GM10266 (cell line): ENCODE measurements around the gene ZFPM1.

ENCODE experiments used
- DNase-seq: peaks from one replicate; pipeline ENCODE4 v3.0.0; 2012; ENCODE audit errors: extremely low spot score
- TF ChIP-seq, protein P1 (sequence below): IDR thresholded peaks from 2 replicates; pipeline ENCODE4 v1.5.1; 2012; ENCODE audit warnings: mild to moderate bottlenecking, low read depth; ENCODE audit not compliant: control insufficient read depth, insufficient read depth; ENCODE audit errors: missing control alignments

Gene ZFPM1

DNA sequence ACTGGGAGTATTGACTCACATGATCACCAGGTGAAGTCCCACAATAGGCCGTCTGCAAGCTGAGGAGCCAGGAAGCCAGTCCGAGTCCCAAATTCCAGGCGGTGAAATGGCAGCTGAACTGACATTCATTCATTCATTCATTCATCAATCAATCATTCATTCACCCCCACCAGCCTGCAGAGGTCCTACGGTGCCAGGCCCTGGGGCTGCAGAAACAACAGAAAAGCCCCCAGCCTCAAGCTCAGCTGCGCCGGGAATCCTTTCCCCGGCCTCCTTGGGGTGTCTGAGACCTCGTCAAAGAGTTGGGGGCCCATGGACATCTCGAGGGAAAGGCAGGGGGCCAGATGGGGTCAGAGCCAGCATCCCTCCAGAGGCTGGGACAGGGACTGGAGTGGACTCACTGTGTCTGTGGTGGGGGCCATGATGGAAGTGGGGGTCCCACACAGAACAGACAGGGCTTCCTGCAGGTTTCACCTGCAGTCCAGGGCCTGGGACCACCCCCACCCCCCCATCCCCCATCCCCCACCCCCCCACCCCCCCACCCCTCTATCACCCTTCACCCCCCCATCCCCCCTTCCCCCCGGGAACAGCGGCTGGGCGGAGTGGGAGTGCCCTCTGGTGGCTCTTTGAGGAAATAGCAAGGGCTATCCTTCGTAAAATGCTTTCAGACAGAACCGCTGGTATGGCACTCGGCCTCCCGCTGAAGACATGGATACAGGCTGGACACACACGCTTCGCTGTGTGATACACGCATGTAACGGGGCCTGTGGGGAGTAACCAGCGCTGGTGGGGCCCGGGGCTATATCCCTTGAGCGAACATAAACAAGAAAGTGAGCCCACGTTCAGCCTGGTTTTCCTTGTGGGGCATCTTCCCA lies 108.6 kb downstream of the ZFPM1 start:
- peak; percentile 80 for DNase-seq
- TF ChIP-seq, protein P1, sequence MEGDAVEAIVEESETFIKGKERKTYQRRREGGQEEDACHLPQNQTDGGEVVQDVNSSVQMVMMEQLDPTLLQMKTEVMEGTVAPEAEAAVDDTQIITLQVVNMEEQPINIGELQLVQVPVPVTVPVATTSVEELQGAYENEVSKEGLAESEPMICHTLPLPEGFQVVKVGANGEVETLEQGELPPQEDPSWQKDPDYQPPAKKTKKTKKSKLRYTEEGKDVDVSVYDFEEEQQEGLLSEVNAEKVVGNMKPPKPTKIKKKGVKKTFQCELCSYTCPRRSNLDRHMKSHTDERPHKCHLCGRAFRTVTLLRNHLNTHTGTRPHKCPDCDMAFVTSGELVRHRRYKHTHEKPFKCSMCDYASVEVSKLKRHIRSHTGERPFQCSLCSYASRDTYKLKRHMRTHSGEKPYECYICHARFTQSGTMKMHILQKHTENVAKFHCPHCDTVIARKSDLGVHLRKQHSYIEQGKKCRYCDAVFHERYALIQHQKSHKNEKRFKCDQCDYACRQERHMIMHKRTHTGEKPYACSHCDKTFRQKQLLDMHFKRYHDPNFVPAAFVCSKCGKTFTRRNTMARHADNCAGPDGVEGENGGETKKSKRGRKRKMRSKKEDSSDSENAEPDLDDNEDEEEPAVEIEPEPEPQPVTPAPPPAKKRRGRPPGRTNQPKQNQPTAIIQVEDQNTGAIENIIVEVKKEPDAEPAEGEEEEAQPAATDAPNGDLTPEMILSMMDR, result peak; percentile 78

DNA sequence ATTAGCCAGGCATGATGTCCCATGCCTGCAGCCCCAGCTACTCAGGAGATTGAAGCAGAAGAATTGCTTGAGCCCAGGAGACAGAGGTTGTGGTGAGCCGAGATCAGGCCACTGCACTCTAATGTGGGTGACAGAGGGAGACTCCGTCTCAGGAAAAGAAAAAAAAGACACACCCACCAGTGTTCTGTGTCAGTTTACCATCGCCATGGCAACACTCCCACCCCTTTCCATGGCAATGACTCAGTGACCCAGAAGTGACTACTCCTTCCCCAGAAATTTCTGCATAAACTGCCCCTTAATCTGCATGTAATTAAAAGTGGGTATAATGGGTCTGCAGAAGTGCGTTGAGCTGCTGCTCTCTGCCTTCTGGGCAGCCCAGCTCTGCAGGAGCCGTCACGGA lies 113.1 kb downstream of the ZFPM1 start:
- no peak for DNase-seq
- TF ChIP-seq, protein P1, result no peak

DNA sequence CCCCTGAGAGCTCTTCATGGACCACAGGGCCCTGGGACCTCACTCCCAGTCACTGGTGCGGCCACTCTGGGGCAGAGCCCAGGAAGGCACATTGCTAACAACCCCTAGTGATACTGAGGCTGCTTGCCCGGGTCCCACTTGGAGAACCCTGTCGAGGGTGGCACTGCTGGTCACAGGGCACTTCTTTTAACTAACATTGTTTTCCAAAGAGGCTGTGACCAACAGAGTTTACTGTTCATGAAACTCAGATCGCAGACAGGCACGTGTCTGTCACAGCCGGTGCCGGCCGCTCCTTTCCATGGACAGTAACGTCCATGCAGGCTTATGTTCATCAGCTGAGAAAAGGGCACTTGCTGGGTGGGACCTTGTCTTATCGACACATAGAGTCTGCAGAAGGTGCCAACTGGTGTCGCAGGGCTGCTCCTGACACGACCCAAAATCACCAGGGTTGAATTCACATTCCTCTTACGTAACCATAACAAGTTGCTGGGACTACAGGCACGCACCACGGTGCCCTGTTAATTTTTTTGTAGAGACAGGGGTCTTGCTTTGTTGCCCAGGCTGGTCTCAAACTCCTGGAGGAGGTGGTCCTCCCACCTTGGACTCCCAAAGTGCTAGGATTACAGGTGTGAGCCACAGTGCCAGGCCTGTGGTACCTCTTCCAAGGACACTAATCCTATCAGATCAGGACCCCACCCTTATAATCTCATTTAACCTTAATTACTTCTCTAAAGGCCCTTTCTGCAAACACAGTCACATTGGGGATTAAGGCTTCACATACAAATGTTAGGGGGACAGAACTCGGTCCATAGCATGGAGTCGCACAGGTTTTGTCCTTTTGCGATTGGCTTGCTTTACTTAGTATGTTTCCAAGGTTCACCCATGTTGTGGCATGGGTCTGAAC lies 115.9 kb downstream of the ZFPM1 start:
- TF ChIP-seq, protein P1, result no peak

DNA sequence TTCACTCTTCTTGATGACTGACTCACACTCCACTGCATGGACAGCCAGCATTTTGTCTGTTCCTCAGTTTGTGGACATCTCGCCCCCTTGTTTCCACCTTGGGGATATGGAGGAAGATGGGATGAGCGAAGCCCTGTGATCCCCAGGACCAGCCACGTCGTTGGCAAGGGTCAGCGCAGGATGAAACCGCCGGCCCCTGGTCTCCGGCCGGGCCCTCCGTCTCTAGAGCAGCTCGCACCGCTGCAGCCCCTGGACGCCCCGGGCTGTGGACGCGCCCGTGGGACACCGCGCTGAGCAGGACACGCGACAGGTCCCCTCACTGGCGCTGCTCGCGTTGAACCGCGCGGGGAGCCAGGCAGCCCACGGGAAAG lies 116.5 kb downstream of the ZFPM1 start:
- no peak for DNase-seq
- TF ChIP-seq, protein P1, result no peak

More for the DNA sequence above, 115.9 kb downstream of the ZFPM1 start:
- no peak for DNase-seq

DNA sequence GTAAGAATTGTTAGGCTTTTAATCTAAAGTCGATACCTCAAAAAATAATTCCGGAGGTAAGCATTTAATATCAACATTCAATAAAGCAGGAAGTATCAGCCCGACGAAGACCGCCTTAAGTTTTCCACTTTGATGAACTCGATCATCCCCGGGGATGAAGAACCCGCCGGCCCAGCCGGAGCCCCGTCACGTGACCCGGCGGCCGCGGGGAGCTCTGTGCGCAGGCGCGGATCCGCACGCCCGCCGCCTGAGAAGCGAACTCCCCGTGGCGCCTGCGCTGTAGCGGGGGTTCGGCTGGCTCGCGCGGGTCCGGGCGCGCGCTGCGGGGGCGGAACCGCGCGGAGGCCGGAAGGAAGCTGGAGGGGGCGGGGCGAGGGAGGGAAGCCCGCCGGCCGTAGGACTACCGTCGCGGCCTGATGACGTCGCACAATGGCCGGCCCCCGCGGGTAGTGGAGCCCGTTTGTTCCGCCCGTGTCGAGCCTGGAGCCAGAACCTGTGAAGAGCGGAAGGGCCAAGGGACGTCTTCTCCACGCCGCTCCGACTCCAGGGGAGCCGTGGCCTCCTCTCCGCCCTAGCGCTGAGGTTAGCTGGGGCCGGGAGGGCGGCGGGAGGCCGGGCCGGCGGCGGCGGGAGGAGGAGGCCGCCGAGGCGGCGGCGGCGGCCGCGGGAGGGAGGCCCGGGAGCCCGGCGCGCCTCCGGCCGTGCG lies 117.1 kb downstream of the ZFPM1 start, which contains the start of gene ZC3H18:
Gene ZC3H18 (plus strand): TSS at position 419 of the 706 bp plus-strand sequence. CDS start 6,721 bp downstream, outside the sequence.
- DNase-seq, result peak; percentile 100

DNA sequence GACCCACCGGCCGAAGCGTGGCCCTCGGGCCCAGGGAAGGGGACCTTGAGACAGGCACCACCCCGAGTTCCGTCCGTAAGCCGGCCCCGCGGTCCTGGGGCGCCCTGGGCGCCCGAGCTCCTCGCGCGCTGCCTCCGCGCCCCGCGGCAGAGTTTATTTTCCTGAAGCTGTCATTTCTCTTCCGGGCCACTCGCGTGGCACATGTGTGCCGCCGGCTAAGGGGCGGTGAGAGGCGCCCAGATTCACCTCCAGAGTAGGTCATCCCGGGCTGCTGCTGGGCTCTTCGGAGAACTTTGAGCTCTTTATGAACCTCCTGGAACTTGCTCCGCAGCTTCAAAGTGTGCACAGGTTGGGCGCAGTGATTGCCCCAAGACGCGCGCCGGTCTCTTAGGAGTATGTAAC lies 117.6 kb downstream of the ZFPM1 start:
- no peak for DNase-seq
- TF ChIP-seq, protein P1, result no peak

More for the DNA sequence above, 117.1 kb downstream of the ZFPM1 start, which contains the start of gene ZC3H18:
- TF ChIP-seq, protein P1, result no peak
